Psoas muscle (tissue), 8 donors: ENCODE measurements around the gene TMED6. TPM values are rescaled to one million over a fixed set of nuclear protein-coding genes. Genes with fewer than 3 reads are reported as not detected.

Experiments
- ATAC-seq, 4 donors: fragments of 200-7000 bp; cut with Tn5 transposase; one replicate each; pipeline ENCODE4 v1.9.1; 2020; ENCODE audit warnings: moderate library complexity in 3 of 4, mild to moderate bottlenecking in 2 of 4
- DNase-seq, 2 donors: peaks; one replicate each; pipeline ENCODE4 v3.0.0-alpha.2; 2020
- H3K27ac ChIP-seq: fragments of 200-600 bp; one replicate; pipeline ENCODE4 v1.8.0; 2022
- H3K27me3 ChIP-seq, 3 donors: fragments of 200-600 bp in 1 of 3; one replicate each; pipeline versions ENCODE4 v1.6.1 to v1.8.0; 2013 to 2022; ENCODE audit warnings: low read length in 2 of 3, mild to moderate bottlenecking in 2 of 3, moderate library complexity in 1 of 3; ENCODE audit not compliant: insufficient read depth in 3 of 3
- H3K36me3 ChIP-seq, 2 donors: fragments of 200-600 bp in 1 of 2; one replicate each; pipeline versions ENCODE4 v1.6.1 to v1.8.0; 2013 to 2022; ENCODE audit warnings: low read depth in 1 of 2, mild to moderate bottlenecking in 1 of 2, moderate library complexity in 1 of 2; ENCODE audit not compliant: insufficient read depth in 1 of 2
- H3K4me1 ChIP-seq: fragments of 200-600 bp; one replicate; pipeline ENCODE4 v1.8.0; 2022
- H3K4me3 ChIP-seq: fragments of 200-600 bp; one replicate; pipeline ENCODE4 v1.8.0; 2022; ENCODE audit warnings: mild to moderate bottlenecking
- H3K9me3 ChIP-seq: fragments of 200-600 bp; one replicate; pipeline ENCODE4 v1.8.0; 2022
- CTCF ChIP-seq: fragments of 200-600 bp; IDR thresholded peaks from one replicate; pipeline ENCODE4 v1.8.0; 2022; ENCODE audit warnings: antibody characterized with exemption
- WGBS, 3 donors: extraction: QIAGEN DNeasy Blood & Tissue Kit; methylation state at CpG; one replicate each; pipeline versions ENCODE4 v1.1.6 to v1.1.7; 2013; 5-methylcytosine and 5-hydroxymethylcytosine counted together
- intact Hi-C, 2 donors: fragments of 100-400 bp; cut with DNase I; formaldehyde crosslinking; loops; one replicate each; pipeline versions ENCODE4 v1.11.0 to v1.14.2; 2022
- polyA plus RNA-seq, 3 donors: library from polyadenylated mRNA; stranded (reverse); fragments of 200-250 nt; gene quantifications; one replicate each; pipeline ENCODE4 v1.2.3, GENCODE V29; 2013
- total RNA-seq, 4 donors: library from RNA; stranded (reverse); fragmentation: NEBNext Ultra II Directional in 2 of 4; extraction: Animal tissue kit (Norgen Biotek cat#: 25700) in 2 of 4; gene quantifications; one replicate each; pipeline versions ENCODE4 v1.2.1 to v1.2.4, GENCODE V29; 2021 to 2023
- donor health status: healthy with polysubstance abuse.
- donor health status: DM: no; HTN: no; CAD: no; lungs with moderate emphysema.
- donor health status: Bipolar disorder and iron deficiency.
- donor health status: healthy.
- donor health status: DM: yes; HTN: yes; CAD: no.
- donor health status: DM: no; HTN: no; CAD: no.
- donor health status: DM: no; HTN: no; CAD: no.
- donor health status: DM: yes; HTN: yes; CAD: no.

The TMED6 gene
- total and polyA plus RNA-seq, 7 donors = 0.09 to 0.34 (median 0.19) TPM; not detected in 3

DNA sequence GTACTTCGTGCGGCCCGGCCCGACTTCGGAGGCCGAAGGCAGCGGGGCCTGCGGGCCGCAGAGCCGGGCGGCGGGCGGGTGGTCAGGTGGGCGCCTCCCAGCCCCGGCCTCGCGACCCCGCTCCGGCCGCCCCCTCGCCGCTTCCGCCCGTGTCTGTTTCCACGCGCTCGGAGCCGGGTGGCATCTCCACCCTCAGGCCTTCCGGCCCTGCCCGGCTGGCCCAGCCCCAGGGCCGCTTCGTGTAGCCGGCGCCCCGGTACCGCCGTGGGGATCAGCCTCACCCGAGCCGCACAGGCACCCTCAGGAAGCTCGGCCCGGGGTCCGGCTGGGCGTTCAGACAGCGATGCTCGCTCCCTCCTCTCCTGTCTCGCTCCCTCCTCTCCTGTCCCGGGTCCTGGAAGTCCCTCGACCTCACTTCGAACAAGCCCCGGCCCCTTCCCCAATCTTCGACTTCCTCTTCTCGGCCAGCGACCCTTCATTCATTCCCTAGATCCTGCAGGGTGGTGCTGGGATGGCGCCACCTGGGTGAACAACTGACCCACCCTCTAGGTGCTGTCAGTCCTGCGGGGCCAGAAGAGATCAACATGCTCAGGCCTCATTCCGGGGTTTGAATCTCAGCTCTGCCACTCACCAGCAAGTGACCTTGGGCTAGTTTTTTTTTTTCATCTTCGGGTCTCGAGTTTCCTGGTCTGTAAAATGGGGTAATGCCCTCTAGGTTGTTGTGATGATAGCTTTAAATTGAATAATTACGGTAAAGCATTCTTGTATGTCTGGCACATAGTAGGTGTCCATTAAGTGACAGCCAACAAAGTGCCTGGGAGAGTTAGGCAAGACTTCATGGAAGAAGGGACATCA is 39.8 kb downstream of the TMED6 start:
- 2% methylated on average over 52 to 59 of the region's 59 CpGs for WGBS, 3 donors

GRCh38 chr16:69310653-69311532 is 40.7 kb downstream of the TMED6 start, which contains the start of gene VPS4A:
VPS4A (plus strand) TSS chr16:69311350; CDS start chr16:69311512, 162 bp downstream.
- no peaks in the 10 kb centered on the region for H3K9me3 ChIP-seq
- peak; percentile 92 for TF ChIP-seq CTCF
- no peaks in the 10 kb centered on the region for H3K27me3 ChIP-seq
- H3K4me3 ChIP-seq = peak within 1 kb of the TSS; percentile 85
- peak within 1 kb of the TSS; percentile 92 for H3K27ac ChIP-seq
- peaks cover 4 to 25% of the 10 kb centered on the region in 2 donors for H3K36me3 ChIP-seq
- H3K4me1 ChIP-seq = peaks cover 20% of the 10 kb centered on the region
- peak; percentile 91 to 98 (median 94) for ATAC-seq
- WGBS, 3 donors = 9 to 15% (median 9%) methylated on average over 45 to 70 of the region's 70 CpGs
- peak; percentile 95 to 98 for DNase-seq
- intact Hi-C loops = loop anchor here in 1 of 2 donors (1.0 kb wide), 1 partner anchor 28 kb away; the partner anchor contains the start of genes COG8 and NIP7

More for the DNA sequence above, 39.8 kb downstream of the TMED6 start:
- ATAC-seq (peak; percentile 43 to 61 (median 50)), DNase-seq (peak; percentile 48 to 72)
- peak overlapping the region; percentile 85 for H3K4me3 ChIP-seq
- peaks cover 4 to 34% of the 10 kb centered on the region in 2 donors for H3K36me3 ChIP-seq
- no peaks in the 10 kb centered on the region for H3K9me3 ChIP-seq
- H3K4me1 ChIP-seq = peaks cover 26% of the 10 kb centered on the region
- no peak for TF ChIP-seq CTCF
- H3K27me3 ChIP-seq = no peaks in the 10 kb centered on the region
- H3K27ac ChIP-seq = peak overlapping the region; percentile 92
- intact Hi-C loops = loop anchor here in 1 of 2 donors (1.0 kb wide), 1 partner anchor 28 kb away; the partner anchor contains the start of genes COG8 and NIP7

- DNase-seq = no peak
- WGBS, 3 donors = 40 to 50% (median 48%) methylated on average over 12 of the region's 12 CpGs
- Histone ChIP-seq H3K27ac (no peak overlapping the region), H3K4me1 (peaks cover 12% of the 10 kb centered on the region), H3K9me3 (no peaks in the 10 kb centered on the region), H3K4me3 (no peak overlapping the region), H3K36me3 (peaks cover 1 to 14% of the 10 kb centered on the region in 2 donors), H3K27me3 (no peaks in the 10 kb centered on the region)
- no peak for TF ChIP-seq CTCF
- no peak for ATAC-seq
- intact Hi-C loops = no loop called here
Measured at GRCh38 chr16:69309316-69309715, 42.3 kb downstream of the TMED6 start.

DNA sequence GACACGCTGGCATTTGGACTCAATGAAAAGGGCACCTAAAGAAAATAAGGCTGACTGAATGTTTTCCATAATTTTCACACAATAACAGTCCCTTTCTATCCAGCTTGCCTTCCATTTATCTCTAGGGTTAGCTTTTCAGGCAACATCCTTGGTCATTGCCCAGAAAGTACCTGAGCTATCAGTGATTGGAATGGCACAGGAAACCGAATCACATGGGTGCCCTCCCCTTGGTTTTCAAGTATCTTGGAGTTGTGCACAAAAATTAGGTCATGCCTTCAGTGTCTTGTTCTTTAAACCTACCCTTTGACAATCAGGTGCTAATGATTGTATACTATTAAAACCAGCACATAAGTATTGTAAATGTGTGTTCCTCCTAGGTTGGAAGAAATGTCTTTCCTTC is 43.7 kb downstream of the TMED6 start:
- intact Hi-C loops = no loop called here
- Histone ChIP-seq H3K27me3 (no peaks in the 10 kb centered on the region), H3K4me1 (peaks cover 11% of the 10 kb centered on the region), H3K27ac (no peak overlapping the region), H3K36me3 (peaks cover 0 to 11% of the 10 kb centered on the region in 2 donors), H3K4me3 (no peak overlapping the region), H3K9me3 (no peaks in the 10 kb centered on the region)
- 89 to 100% (median 92%) methylated on average over 2 of the region's 2 CpGs for WGBS, 3 donors
- ATAC-seq = no peak
- no peak for TF ChIP-seq CTCF
- no peak for DNase-seq
